ENCODE data around the gene CARS1.

Gene CARS1

GRCh38 chr11:3081386-3081751 lies 24.1 kb upstream of the CARS1 start:
- H3K79me2 ChIP-seq (ENCODE audit: insufficient read depth, low read length) = no peaks in the 10 kb centered on the region
- no peak overlapping the region for H2AFZ ChIP-seq (ENCODE audit: low read length)
- H3K9me2 ChIP-seq (replicated peaks; ENCODE audit: low read depth, low read length) = no peaks in the 10 kb centered on the region
- no peak overlapping the region for H3K4me2 ChIP-seq (ENCODE audit: low read depth, low read length, poor library complexity, severe bottlenecking)
- H4K20me1 ChIP-seq (ENCODE audit: insufficient read depth, low read length, poor library complexity, severe bottlenecking) = no peaks in the 10 kb centered on the region
- no peaks in the 10 kb centered on the region for H3K27me3 ChIP-seq (ENCODE audit: insufficient read depth, low read length, poor library complexity, severe bottlenecking)
- no peak overlapping the region for H3K4me3 ChIP-seq (ENCODE audit: low read length, poor library complexity, severe bottlenecking)
- H3K9me3 ChIP-seq (ENCODE audit: insufficient read depth, low read depth, low read length) = no peaks in the 10 kb centered on the region
- no peaks in the 10 kb centered on the region for H3K4me1 ChIP-seq (ENCODE audit: insufficient read depth, low read length, poor library complexity, severe bottlenecking)
- no peaks in the 10 kb centered on the region for H3K36me3 ChIP-seq (ENCODE audit: insufficient read depth, low read length)
- no peak overlapping the region for H3K9ac ChIP-seq (ENCODE audit: low read depth, low read length, poor library complexity, severe bottlenecking)
- no peaks in the 10 kb centered on the region for H3F3A ChIP-seq (ENCODE audit: low read depth)
- TF ChIP-seq EZH2phosphoT487 (IDR thresholded peaks at IDR 0.05; ENCODE audit: borderline replicate concordance) (no peak), CTCF (conservative IDR thresholded peaks at IDR 0.05; ENCODE audit: low read length) (no peak)

DNA sequence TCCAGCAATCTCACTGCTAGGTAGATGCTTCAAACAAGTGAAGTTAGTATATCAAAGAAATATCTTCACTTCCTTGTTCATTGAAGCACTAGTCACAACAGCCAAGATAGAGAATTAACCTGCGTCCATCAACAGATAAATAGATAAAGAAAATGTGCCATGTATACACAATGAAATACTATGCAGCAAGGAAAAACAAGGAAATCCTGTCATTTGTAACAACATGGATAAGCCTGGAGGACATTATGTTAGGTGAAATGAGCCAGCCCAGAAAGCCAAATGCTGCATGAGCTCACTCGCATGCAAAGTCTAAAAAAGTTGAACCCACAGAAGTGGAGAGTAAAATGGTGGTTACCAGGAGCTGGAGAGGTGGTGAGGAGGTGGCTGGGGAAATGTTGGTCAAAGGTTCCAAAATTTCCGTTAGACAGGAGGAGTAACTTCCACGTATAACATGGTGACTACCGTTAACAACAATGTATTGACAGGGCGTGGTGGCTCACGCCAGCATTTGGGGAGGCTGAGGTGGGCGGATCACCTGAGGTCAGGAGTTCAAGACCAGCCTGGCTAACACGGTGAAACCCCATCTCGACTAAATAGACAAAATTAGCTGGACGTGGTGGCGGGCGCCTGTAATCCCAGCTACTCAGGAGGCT lies 23.6 kb upstream of the CARS1 start:
- Histone ChIP-seq H3K4me3 (ENCODE audit: low read length, poor library complexity, severe bottlenecking) (no peak overlapping the region), H3K27me3 (ENCODE audit: insufficient read depth, low read length, poor library complexity, severe bottlenecking) (no peaks in the 10 kb centered on the region), H4K20me1 (ENCODE audit: insufficient read depth, low read length, poor library complexity, severe bottlenecking) (no peaks in the 10 kb centered on the region), H3K9me3 (ENCODE audit: insufficient read depth, low read depth, low read length) (no peaks in the 10 kb centered on the region), H3K9ac (ENCODE audit: low read depth, low read length, poor library complexity, severe bottlenecking) (no peak overlapping the region), H3F3A (ENCODE audit: low read depth) (no peaks in the 10 kb centered on the region), H3K79me2 (ENCODE audit: insufficient read depth, low read length) (no peaks in the 10 kb centered on the region), H3K9me2 (replicated peaks; ENCODE audit: low read depth, low read length) (no peaks in the 10 kb centered on the region), H2AFZ (ENCODE audit: low read length) (no peak overlapping the region), H3K4me1 (ENCODE audit: insufficient read depth, low read length, poor library complexity, severe bottlenecking) (no peaks in the 10 kb centered on the region), H3K36me3 (ENCODE audit: insufficient read depth, low read length) (no peaks in the 10 kb centered on the region), H3K4me2 (ENCODE audit: low read depth, low read length, poor library complexity, severe bottlenecking) (no peak overlapping the region)
- no peak for TF ChIP-seq EZH2phosphoT487 (IDR thresholded peaks at IDR 0.05; ENCODE audit: borderline replicate concordance)
- TF ChIP-seq CTCF (conservative IDR thresholded peaks at IDR 0.05; ENCODE audit: low read length) = no peak

DNA sequence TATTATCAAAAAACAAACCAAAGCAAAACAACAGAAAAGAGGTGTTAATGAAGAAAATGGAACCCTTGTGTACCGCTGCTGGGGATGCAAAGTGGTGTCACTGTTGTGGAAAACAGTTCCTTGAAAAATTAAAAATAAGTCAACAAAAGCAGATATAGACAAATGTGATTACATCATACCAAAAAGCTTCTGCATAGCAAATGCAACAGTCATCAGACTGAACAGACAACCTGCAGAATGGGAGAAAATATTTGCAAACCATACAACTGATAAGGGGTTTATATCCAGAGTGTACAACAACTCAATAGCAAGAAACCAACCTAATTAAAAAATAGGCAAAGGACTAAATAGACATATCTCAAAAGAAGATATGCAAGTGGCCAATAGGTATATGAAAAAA lies 22.9 kb upstream of the CARS1 start:
- no peaks in the 10 kb centered on the region for H3K36me3 ChIP-seq (ENCODE audit: insufficient read depth, low read length)
- no peaks in the 10 kb centered on the region for H3K9me3 ChIP-seq (ENCODE audit: insufficient read depth, low read depth, low read length)
- no peaks in the 10 kb centered on the region for H4K20me1 ChIP-seq (ENCODE audit: insufficient read depth, low read length, poor library complexity, severe bottlenecking)
- H3K79me2 ChIP-seq (ENCODE audit: insufficient read depth, low read length) = no peaks in the 10 kb centered on the region
- no peaks in the 10 kb centered on the region for H3K9me2 ChIP-seq (replicated peaks; ENCODE audit: low read depth, low read length)
- H2AFZ ChIP-seq (ENCODE audit: low read length) = no peak overlapping the region
- no peaks in the 10 kb centered on the region for H3K27me3 ChIP-seq (ENCODE audit: insufficient read depth, low read length, poor library complexity, severe bottlenecking)
- no peaks in the 10 kb centered on the region for H3K4me1 ChIP-seq (ENCODE audit: insufficient read depth, low read length, poor library complexity, severe bottlenecking)
- no peaks in the 10 kb centered on the region for H3F3A ChIP-seq (ENCODE audit: low read depth)
- H3K4me2 ChIP-seq (ENCODE audit: low read depth, low read length, poor library complexity, severe bottlenecking) = no peak overlapping the region
- H3K9ac ChIP-seq (ENCODE audit: low read depth, low read length, poor library complexity, severe bottlenecking) = no peak overlapping the region
- no peak overlapping the region for H3K4me3 ChIP-seq (ENCODE audit: low read length, poor library complexity, severe bottlenecking)
- TF ChIP-seq EZH2phosphoT487 (IDR thresholded peaks at IDR 0.05; ENCODE audit: borderline replicate concordance) (no peak), CTCF (conservative IDR thresholded peaks at IDR 0.05; ENCODE audit: low read length) (no peak)
